Liver (tissue), 9 donors: Measurements from ENCODE around the gene KRT16. TPM values are rescaled to one million over a fixed set of nuclear protein-coding genes. Genes with fewer than 3 reads are reported as not detected.
"Not testable (repeated sequence)": the region's sequence is repeated elsewhere in the genome, so short reads cannot be mapped to it uniquely, and the experiment has no call there.

ENCODE experiments used
- DNase-seq: peaks from one replicate; pipeline ENCODE4 v3.0.0-alpha.2; 2017; ENCODE audit warnings: low spot score
- H3K27ac ChIP-seq, 2 donors: one replicate each; pipeline ENCODE4 v1.7.0; 2013; ENCODE audit warnings: inconsistent platforms in 2 of 2, low read length in 2 of 2, control low read depth in 1 of 2, low read depth in 1 of 2, mild to moderate bottlenecking in 1 of 2
- H3K27me3 ChIP-seq, 4 donors: one replicate each; pipeline versions ENCODE4 v1.6.1 to v1.7.0; 2013; ENCODE audit warnings: low read length in 3 of 4, inconsistent platforms in 1 of 4, mild to moderate bottlenecking in 1 of 4, moderate library complexity in 1 of 4; ENCODE audit not compliant: control insufficient read depth in 4 of 4, insufficient read depth in 4 of 4
- H3K36me3 ChIP-seq, 4 donors: one replicate each; pipeline versions ENCODE4 v1.6.1 to v1.7.0; 2013; ENCODE audit warnings: low read length in 3 of 4, mild to moderate bottlenecking in 3 of 4, low read depth in 1 of 4, moderate library complexity in 1 of 4; ENCODE audit not compliant: control insufficient read depth in 4 of 4, insufficient read depth in 3 of 4
- H3K4me1 ChIP-seq, 4 donors: one replicate each; pipeline versions ENCODE4 v1.6.1 to v1.7.0; 2013; ENCODE audit warnings: low read length in 3 of 4, mild to moderate bottlenecking in 3 of 4, moderate library complexity in 1 of 4; ENCODE audit not compliant: control insufficient read depth in 4 of 4, insufficient read depth in 4 of 4
- H3K4me3 ChIP-seq, 3 donors: one replicate each; pipeline versions ENCODE4 v1.6.1 to v1.7.0; 2013; ENCODE audit warnings: low read length in 3 of 3, control low read depth in 1 of 3, low read depth in 1 of 3, mild to moderate bottlenecking in 1 of 3
- H3K9ac ChIP-seq, 2 donors: one replicate each; pipeline ENCODE4 v1.7.0; 2013; ENCODE audit warnings: low read length in 2 of 2, mild to moderate bottlenecking in 2 of 2, moderate library complexity in 2 of 2, control low read depth in 1 of 2, low read depth in 1 of 2
- H3K9me3 ChIP-seq, 4 donors: one replicate each; pipeline versions ENCODE4 v1.6.1 to v1.7.0; 2013; ENCODE audit warnings: low read length in 3 of 4; ENCODE audit not compliant: control insufficient read depth in 4 of 4
- CTCF ChIP-seq: fragments of 150-350 bp; IDR thresholded peaks from 2 replicates; pipeline ENCODE4 v1.5.1; 2017; ENCODE audit warnings: improper control_type of control experiment, low read depth, low read length; ENCODE audit not compliant: missing input control
- FOXA2 ChIP-seq: IDR thresholded peaks from 2 replicates; pipeline ENCODE4 v1.6.1; 2016; ENCODE audit warnings: antibody characterized with exemption
- HNF4A ChIP-seq, 2 donors: conservative IDR thresholded peaks; 2 replicates each; pipeline ENCODE4 v1.6.1; 2016; ENCODE audit warnings: antibody characterized with exemption in 2 of 2, mild to moderate bottlenecking in 2 of 2
- HNF4G ChIP-seq: IDR thresholded peaks from 2 replicates; pipeline ENCODE4 v1.6.1; 2016; ENCODE audit warnings: antibody characterized with exemption
- JUND ChIP-seq, 2 donors: IDR thresholded peaks; 2 replicates each; pipeline ENCODE4 v1.6.1; 2016; ENCODE audit warnings: antibody characterized with exemption in 2 of 2
- REST ChIP-seq: IDR thresholded peaks from 2 replicates; pipeline ENCODE4 v1.6.1; 2016; ENCODE audit warnings: antibody characterized with exemption, mild to moderate bottlenecking
- TAF1 ChIP-seq: conservative IDR thresholded peaks from 2 replicates; pipeline ENCODE4 v1.6.1; 2016; ENCODE audit warnings: antibody characterized with exemption, mild to moderate bottlenecking
- WGBS: extraction: QIAGEN DNeasy Blood & Tissue Kit; methylation state at CpG from one replicate; pipeline ENCODE4 v1.1.7; 2013; 5-methylcytosine and 5-hydroxymethylcytosine counted together
- polyA plus RNA-seq, 2 donors: library from polyadenylated mRNA; stranded (reverse) in 1 of 2; unstranded in 1 of 2; fragments of 200-250 nt in 1 of 2; fragments of >200 nt in 1 of 2; fragmentation: Nextera tagmentation in 1 of 2; extraction: Ambion mirVana in 1 of 2; gene quantifications; one replicate each; pipeline versions ENCODE4 v1.2.1 to v1.2.3, GENCODE V29; 2013 to 2015
- total RNA-seq, 2 donors: library from RNA; depleted of rRNA; stranded (reverse); fragments of >200 nt; gene quantifications; one replicate each; pipeline ENCODE4 v1.2.3, GENCODE V29; 2014
- TF ChIP-seq, protein P1 (sequence below): IDR thresholded peaks from 2 replicates; pipeline ENCODE4 v1.6.1; 2016; ENCODE audit warnings: antibody characterized with exemption
- TF ChIP-seq, protein P2 (sequence below): IDR thresholded peaks from 2 replicates; pipeline ENCODE4 v1.6.1; 2016; ENCODE audit warnings: antibody characterized with exemption
- donor health status: healthy.
- donor health status: healthy.
- donor health status: healthy.
- donor health status: healthy.
- donor health status: healthy.

Gene KRT16
- total and polyA plus RNA-seq, 4 donors = not detected

DNA sequence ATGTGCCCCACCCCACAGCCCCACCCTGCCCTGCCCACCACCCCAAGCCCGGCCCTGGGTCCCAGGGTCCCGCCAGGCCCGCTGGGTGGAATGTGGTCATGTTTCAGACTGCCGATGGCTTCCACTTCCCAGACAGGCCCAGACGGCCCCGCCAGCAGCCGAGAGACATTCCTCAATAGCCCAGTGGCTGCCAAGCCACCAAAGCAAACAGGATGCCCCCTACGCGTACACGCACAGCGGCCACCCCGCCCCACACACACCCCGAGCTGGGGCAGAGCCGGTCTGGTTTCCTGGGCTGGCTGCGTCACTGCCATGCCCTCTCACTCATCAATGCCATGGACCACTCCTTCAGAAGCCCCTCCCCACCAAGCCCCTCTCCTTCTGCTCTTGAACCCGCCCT lies 13.0 kb upstream of the KRT16 start (continued):
- no peak for TF ChIP-seq REST
- TF ChIP-seq CTCF = no peak
- no peak for TF ChIP-seq FOXA2
- TF ChIP-seq, protein P1, sequence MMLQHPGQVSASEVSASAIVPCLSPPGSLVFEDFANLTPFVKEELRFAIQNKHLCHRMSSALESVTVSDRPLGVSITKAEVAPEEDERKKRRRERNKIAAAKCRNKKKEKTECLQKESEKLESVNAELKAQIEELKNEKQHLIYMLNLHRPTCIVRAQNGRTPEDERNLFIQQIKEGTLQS = no peak
- TF ChIP-seq JUND (IDR thresholded peaks at IDR 0.05) = no peak

DNA sequence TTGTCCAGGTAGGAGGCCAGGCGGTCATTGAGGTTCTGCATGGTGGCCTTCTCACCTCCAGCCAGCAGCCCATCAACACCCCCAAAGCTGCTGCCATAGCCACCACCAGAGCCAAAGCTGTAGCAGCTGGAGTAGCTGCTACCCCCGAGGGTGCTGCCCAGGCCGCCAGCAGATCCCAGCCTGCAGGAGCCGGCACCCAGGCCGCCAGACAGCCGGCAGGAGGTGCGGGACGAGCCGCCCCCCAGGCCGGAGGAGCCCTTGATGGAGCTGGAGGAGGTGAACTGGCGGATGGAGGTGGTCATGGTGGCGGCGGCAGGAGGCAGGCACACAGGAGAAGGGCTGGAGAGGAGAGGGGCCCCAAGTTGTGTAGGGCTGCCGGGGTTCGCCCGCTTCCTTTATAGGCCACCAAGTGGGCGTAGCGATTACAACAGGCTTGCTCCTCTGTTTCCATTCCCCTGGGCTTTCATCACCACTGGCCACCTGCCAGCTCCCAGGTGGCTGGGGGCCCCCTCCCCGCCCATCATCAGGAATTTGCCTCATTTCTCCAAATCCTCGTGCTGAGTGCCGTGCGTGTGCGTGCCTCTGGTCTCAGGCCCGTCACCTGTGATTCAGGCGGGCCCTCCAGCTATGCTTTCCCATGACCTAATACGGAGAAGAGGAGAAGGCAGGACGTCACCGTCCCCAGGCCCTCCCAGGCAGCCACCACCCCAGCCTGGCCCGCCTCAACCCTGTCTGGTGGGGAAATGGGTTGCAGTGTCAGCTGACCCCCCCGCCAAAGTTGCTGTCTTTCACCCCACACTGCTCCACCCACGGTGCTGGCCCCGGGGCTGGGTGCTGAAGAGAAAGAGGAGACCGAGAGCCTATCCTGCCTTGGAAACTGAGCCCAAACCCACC lies 11.9 kb upstream of the KRT16 start, which contains the start of gene KRT17:
Gene KRT17, minus strand, starts transcription at position 368 of the 894 bp plus-strand sequence. Its CDS starts 66 bp downstream, at position 302.
- DNase-seq = no peak
- Histone ChIP-seq H3K27ac (no peak within 1 kb of the TSS), H3K4me1 (no peaks in the 10 kb centered on the region), H3K27me3 (no peaks in the 10 kb centered on the region), H3K9me3 (no peaks in the 10 kb centered on the region), H3K9ac (no peak within 1 kb of the TSS), H3K36me3 (no peaks in the 10 kb centered on the region), H3K4me3 (no peak within 1 kb of the TSS)
- 81% methylated on average over 33 of the region's 33 CpGs for WGBS
- TF ChIP-seq TAF1 = no peak
- no peak for TF ChIP-seq HNF4A (conservative IDR thresholded peaks at IDR 0.05)
- TF ChIP-seq FOXA2 = no peak
- no peak for TF ChIP-seq CTCF
- TF ChIP-seq JUND (IDR thresholded peaks at IDR 0.05) = no peak
- no peak for TF ChIP-seq REST
- TF ChIP-seq, protein P1 = no peak
- TF ChIP-seq, protein P2, sequence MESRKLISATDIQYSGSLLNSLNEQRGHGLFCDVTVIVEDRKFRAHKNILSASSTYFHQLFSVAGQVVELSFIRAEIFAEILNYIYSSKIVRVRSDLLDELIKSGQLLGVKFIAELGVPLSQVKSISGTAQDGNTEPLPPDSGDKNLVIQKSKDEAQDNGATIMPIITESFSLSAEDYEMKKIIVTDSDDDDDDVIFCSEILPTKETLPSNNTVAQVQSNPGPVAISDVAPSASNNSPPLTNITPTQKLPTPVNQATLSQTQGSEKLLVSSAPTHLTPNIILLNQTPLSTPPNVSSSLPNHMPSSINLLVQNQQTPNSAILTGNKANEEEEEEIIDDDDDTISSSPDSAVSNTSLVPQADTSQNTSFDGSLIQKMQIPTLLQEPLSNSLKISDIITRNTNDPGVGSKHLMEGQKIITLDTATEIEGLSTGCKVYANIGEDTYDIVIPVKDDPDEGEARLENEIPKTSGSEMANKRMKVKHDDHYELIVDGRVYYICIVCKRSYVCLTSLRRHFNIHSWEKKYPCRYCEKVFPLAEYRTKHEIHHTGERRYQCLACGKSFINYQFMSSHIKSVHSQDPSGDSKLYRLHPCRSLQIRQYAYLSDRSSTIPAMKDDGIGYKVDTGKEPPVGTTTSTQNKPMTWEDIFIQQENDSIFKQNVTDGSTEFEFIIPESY = no peak
- TF ChIP-seq HNF4G = no peak

DNA sequence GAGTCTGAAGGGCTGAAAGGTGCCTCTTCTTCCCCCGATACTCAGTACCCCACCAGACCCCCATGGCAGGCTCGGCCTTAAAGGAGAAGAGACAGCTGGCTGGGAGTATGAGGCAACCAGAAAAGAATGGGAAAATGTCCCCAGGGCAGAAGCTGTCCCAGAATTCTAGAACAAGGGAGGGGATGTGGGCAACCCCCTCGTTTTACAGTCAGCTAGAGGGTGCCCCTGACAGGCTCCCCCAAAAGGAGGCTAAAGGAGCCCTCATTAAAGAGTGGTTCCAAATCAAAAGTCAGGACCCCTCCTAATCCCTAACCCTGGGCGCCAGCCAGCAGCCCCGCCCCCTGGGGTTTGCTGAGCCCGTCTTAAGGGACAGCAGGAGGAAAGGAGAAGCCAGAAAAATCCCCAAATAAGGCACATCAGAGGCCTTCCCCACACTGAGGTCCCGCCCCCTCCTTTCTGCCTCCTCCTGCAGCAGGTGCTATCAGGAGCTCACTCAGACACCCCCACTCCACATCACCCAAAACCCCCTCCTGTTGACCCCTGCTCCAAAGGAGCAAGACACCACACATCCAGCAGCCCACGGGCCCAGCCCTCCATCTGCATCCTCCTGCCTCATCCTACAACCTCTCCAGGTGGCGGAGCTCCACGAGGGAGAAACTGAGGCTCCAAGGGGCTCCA lies 10.8 kb upstream of the KRT16 start:
- 72% methylated on average over 10 of the region's 10 CpGs for WGBS
- H3K4me3 ChIP-seq, H3K9ac ChIP-seq, H3K27me3 ChIP-seq, H3K27ac ChIP-seq, H3K4me1 ChIP-seq, DNase-seq, H3K9me3 ChIP-seq, H3K36me3 ChIP-seq: not testable (repeated sequence)
